ENCODE results near the gene DMGDH.

The DMGDH gene

GRCh38 chr5:79069488-79070349 lies at the start of gene DMGDH, which contains the start of gene BHMT2:
DMGDH (minus strand) TSS chr5:79069674; CDS start chr5:79069620, 54 bp downstream.
BHMT2 (plus strand) TSS chr5:79069767; CDS start chr5:79069783, 16 bp downstream.
- no peak for DNase-seq

- no peak for DNase-seq
Observed at GRCh38 chr5:79112703-79113058, 43.2 kb upstream of the DMGDH start.

GRCh38 chr5:79111960-79112702 lies 42.7 kb upstream of the DMGDH start:
- DNase-seq, result no peak

DNA sequence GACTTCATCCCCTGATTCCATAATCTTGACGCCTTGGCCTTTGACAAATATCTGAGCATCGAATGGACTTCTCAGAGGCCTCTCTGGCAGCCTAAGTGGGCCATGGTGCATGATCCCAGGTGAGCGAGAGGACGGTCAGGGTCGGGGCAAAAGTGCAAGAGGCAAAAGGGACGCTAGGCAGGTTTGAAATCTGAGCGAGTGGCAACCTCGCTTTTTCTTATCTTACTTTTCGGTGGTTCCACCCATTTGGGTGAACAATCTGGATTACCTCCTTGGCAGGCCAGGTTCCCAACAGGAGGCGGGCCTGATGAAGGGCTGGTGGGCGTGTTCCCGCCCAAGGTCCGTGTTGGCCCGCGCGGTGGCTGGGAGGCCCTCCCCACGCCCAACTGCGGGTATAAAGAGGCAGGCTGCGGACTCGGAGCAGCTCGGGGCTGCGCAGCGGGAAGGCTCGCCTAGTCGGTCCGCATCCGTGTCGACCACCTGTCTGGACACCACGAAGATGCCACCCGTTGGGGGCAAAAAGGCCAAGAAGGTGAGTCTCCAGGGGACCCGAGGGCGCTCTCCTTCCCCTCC lies 42.0 kb upstream of the DMGDH start, which contains the start of gene BHMT:
Gene BHMT (plus strand): TSS at position 423 of the 573 bp plus-strand sequence. CDS start 77 bp downstream, at position 500.
- no peak for DNase-seq

GRCh38 chr5:79109527-79110492 lies 40.3 kb upstream of the DMGDH start:
- no peak for DNase-seq

- no peak for DNase-seq
Observed at GRCh38 chr5:79108792-79109191, 39.3 kb upstream of the DMGDH start.

- DNase-seq, result no peak
Observed at GRCh38 chr5:79108086-79108485, 38.6 kb upstream of the DMGDH start.

GRCh38 chr5:79107020-79107796 lies 37.7 kb upstream of the DMGDH start:
- no peak for DNase-seq

DNA sequence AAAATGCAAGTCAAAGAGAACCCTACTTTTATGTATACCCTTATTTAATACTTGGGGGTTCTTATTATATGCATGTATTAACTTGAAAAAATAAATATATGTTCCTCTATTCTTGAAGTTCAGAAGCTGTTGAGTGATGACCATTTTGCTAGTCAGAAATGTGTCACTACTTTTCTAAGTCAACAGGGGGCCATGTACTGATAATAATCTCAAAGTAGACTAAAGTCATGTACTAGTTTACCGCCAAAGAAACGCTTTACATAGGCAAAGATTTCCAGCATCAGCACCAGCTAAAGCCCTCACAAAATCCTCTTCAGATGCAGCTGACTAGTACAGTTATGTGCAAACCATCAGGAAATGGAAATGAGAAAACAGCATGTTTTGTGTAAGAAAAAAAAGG lies 36.4 kb upstream of the DMGDH start:
- DNase-seq, result no peak

DNA sequence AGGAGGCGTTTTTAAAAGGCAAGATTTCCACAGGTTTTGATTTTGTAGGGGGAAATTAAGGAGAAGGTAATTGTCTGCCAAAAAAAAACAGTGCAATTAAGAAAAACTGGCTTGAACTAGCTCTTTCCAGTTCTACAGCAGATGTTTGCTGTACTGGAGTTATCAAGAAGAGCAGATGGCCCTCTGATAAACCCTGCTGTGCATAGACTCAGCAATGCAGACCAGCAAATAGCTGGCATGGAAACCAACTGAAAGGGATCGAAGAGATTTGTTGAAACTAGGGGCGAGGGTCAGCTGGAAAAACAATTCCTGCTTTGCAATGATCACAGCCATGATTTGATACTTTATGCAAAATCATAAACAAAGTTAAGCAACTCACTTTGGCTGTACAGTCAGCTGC lies 24.3 kb upstream of the DMGDH start:
- DNase-seq, result no peak

GRCh38 chr5:79091064-79091463 lies 21.6 kb upstream of the DMGDH start:
- no peak for DNase-seq

GRCh38 chr5:79088507-79088906 lies 19.0 kb upstream of the DMGDH start:
- DNase-seq, result no peak

- DNase-seq, result no peak
Observed at GRCh38 chr5:79086116-79086515, 16.6 kb upstream of the DMGDH start.

DNA sequence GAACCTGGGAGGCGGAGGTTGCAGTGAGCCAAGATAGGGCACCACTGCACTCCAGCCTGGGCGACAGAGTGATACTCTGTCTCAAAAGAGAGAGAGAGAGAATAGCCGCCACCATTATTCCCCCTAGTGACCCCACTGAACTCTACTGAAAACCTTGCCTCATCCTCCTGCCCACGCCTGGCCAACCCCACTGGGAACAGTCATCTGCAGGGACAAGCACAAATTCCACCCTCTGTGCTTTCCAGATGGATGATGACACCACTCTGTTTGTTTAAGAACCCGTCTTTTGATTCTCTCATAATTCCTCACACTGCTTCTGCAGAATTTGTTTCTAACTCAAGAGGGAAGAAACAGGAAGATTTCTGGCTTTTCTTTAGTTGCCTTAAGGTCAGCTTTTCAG lies 12.3 kb upstream of the DMGDH start:
- DNase-seq, result no peak

- DNase-seq, result no peak
Observed at GRCh38 chr5:79080804-79081203, 11.3 kb upstream of the DMGDH start.

DNA sequence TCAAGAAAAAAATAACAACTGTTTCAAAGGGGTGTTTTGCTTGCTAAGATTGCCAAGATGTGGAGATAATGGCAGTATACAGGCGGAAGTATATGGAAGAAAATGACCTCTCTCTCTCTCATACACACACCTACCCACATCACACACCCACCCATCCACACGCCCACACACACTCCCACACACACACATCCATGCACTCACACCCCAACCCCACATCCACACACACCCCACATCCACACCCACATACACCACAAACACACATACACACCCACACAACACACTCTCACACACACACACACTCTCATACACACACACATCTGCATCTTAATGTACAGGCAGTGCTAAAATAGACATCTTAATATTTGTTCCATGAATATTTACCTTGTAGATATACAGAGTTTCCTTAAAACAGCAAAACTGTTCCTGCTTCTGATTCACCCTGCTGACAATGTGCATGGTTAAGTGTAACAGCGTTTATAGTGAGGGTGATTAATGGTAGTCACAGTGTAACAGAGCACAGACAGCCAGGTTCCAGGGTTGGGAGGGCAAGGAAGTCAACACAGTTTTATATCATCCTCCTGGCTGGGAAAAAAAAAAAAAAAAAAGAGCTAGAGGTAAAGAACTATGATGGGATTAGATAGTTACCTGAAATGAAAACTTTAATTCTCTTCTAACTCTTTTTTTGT lies 8.3 kb upstream of the DMGDH start:
- no peak for DNase-seq

GRCh38 chr5:79076819-79077218 lies 7.3 kb upstream of the DMGDH start:
- DNase-seq, result no peak

DNA sequence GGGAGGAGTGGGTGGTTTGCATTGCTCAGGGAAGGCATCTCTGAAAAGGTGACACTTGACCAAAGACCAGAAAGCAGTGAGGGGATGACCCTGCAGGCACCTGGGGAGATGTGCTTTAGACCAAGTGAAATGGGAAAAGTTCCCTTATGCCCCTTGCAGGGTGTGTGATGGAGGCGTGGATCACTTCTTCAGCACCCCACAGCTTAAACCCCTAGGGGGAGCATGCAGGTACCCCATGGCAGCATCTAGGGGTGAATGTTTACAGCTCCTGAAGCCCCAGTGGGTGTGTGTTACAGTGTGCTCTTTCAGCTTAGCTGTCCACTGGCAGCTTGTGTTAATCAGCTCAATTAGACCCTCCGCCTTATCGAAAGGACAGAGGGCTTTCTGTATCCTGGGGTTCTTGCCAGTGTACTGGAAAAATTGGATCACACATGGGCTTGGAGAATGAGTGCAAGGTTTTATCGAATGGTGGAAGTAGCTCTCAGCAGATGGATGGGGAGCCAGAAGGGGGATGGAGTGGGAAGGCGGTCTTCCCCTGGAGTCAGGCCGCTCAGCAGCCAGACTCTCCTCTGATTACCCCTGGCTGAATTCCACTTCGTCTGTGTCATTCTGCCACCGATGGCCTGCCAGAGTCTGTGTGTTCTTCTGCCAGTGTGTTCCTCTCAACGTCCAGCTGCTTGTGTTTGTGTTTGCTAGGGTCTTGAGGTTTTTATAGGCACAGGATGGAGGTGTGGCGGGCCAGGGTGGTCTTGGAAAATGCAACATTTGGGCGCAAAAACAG lies 6.4 kb upstream of the DMGDH start:
- DNase-seq, result no peak

GRCh38 chr5:79074641-79075040 lies 5.2 kb upstream of the DMGDH start:
- peak in 1 of 2 experiments; percentile 28 for DNase-seq

DNA sequence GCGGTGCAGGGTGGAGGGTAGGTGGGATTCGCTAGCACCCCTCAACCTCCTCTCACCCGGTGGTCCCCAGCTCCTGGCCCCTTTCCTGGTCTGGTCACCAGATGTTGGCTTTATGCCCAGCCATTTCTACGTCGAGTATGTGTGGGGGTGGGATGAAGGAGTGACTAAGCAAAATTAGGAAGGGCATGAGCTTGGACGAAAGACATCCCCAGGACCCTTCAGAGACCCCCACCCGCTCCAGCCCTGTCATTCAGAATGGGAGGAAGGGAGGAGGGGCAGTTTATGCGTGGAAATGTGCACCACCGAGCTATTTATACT lies 835 bp upstream of the DMGDH start:
- no peak for DNase-seq

Measured in SW 1271 (cell line).